HL-60 (cell line): ENCODE results near the gene BABAM2.

ENCODE experiments used
- DNase-seq, 2 experiments: peaks; one replicate each; pipeline ENCODE4 v3.0.0-alpha.2; 2010 to 2020; ENCODE audit warnings: low read depth in 1 of 2, low spot score in 1 of 2
- H3K27ac ChIP-seq: fragments of 250-450 bp; sonication (Bioruptor Pico); replicated peaks from 2 replicates; pipeline ENCODE4 v1.5.1; 2020; ENCODE audit warnings: mild to moderate bottlenecking, moderate library complexity
- H3K27me3 ChIP-seq: fragments of 250-450 bp; sonication (Bioruptor Pico); 2 replicates; pipeline ENCODE4 v1.5.1; 2021; ENCODE audit warnings: mild to moderate bottlenecking, moderate library complexity; ENCODE audit not compliant: insufficient read depth, poor library complexity, severe bottlenecking
- H3K4me3 ChIP-seq: replicated peaks from 2 replicates; pipeline ENCODE4 v1.5.1; 2011; ENCODE audit warnings: mild to moderate bottlenecking, control low read depth, low read length; ENCODE audit not compliant: insufficient read depth
- GABPA ChIP-seq: IDR thresholded peaks from 2 replicates; pipeline ENCODE4 v1.6.1; 2012; ENCODE audit warnings: low read depth
- POLR2AphosphoS5 ChIP-seq: IDR thresholded peaks from 2 replicates; pipeline ENCODE4 v1.6.1; 2012; ENCODE audit warnings: low read depth
- REST ChIP-seq: IDR thresholded peaks from 2 replicates; pipeline ENCODE4 v1.6.1; 2012; ENCODE audit warnings: low read depth; ENCODE audit not compliant: insufficient replicate concordance
- SPI1 ChIP-seq: IDR thresholded peaks from 2 replicates; pipeline ENCODE4 v1.6.1; 2012; ENCODE audit warnings: low read depth, mild to moderate bottlenecking, borderline replicate concordance
- TF ChIP-seq, protein P1 (sequence below): IDR thresholded peaks from one replicate; pipeline ENCODE4 v1.5.1; 2011; ENCODE audit warnings: low read length, control low read depth, inconsistent platforms; ENCODE audit not compliant: insufficient read depth

The BABAM2 gene

DNA sequence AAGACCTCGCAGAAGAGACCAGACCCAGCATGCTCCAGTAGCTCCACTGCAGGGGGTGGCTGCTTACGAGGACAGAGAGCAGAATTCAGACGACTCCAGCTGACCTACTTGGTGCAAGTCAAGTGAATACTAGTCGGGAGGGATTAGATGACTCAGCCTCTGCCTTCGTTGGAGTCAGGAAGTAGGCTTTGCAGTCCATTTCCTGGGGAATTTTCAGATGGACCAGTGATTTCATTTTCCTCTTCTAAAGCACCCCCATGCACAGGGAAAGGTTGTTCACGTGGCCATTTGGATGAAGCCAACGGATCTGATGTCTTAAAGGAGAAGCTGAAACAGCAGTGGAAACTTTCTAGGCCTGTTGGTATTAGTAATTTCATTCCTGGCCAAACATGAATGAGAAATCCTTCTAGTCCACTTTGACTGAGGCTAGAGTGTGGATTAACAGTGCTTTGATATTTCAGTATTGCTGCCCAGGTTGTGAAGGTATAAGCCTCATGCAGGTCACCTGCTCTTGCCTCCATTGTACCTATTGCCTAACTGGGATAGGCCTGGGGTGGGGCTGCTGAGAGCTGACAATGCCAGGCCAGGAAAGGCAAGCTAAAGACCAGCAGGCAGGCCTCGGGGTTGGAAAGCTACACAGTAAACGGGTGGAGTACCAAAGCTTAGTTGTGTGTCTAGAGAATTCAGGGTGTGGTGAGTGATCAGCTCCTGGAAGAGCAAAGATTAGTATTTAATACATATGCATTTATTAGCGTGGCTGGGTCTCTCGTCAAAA is 384.6 kb downstream of the BABAM2 start:
- Histone ChIP-seq H3K27me3 (no peaks in the 10 kb centered on the region), H3K27ac (no peak overlapping the region), H3K4me3 (no peak overlapping the region)
- DNase-seq = peak in 1 of 2 experiments; percentile 48
- no peak for TF ChIP-seq GABPA
- no peak for TF ChIP-seq POLR2AphosphoS5
- TF ChIP-seq, protein P1, sequence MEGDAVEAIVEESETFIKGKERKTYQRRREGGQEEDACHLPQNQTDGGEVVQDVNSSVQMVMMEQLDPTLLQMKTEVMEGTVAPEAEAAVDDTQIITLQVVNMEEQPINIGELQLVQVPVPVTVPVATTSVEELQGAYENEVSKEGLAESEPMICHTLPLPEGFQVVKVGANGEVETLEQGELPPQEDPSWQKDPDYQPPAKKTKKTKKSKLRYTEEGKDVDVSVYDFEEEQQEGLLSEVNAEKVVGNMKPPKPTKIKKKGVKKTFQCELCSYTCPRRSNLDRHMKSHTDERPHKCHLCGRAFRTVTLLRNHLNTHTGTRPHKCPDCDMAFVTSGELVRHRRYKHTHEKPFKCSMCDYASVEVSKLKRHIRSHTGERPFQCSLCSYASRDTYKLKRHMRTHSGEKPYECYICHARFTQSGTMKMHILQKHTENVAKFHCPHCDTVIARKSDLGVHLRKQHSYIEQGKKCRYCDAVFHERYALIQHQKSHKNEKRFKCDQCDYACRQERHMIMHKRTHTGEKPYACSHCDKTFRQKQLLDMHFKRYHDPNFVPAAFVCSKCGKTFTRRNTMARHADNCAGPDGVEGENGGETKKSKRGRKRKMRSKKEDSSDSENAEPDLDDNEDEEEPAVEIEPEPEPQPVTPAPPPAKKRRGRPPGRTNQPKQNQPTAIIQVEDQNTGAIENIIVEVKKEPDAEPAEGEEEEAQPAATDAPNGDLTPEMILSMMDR = no peak
- TF ChIP-seq SPI1 = no peak

DNA sequence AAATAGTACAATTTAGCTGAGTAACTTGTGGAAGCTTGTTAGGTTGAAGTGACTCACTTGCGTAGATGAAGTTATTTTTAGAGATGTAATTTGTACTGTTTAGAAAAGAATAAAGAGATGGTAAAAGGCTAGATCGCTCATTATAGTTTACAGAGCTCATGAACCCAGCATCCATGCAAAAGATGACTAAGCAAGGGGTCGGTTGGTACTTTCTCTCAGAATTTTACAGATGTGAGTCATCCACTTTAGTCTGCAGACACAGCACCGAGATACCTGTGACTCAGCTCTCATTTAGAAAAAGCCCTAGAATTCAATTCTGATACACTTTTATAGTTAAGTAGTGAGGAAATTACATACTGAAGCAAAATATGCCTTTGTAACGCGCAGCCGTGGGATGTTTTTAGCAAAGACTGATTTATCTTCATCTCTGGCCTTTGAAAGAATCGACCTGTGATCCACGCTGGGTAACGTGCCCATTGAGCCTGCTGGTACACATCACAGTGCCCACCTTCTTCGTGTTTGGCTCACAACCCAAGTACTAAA is 385.6 kb downstream of the BABAM2 start:
- Histone ChIP-seq H3K27me3 (no peaks in the 10 kb centered on the region), H3K27ac (no peak overlapping the region), H3K4me3 (no peak overlapping the region)
- DNase-seq = no peak
- TF ChIP-seq GABPA (no peak), POLR2AphosphoS5 (no peak), SPI1 (no peak), REST (no peak)

DNA sequence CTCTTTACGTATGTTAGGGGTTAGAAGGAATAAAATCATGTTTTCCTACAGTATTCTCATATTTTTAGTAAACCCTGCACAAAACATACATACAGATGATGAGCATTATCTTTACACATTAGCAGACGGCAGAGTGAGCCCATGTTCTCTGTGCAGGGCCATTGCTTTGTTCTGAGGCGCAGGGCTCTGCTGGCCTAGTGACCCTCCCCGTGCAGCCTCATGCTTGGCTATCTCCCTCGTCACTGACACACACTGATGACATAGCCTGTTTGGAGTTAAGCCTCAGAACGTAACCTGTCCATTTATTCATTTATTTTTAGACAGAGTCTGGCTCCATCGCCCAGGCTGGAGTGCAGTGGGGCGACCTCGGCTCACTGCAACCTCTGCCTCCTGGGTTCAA is 386.3 kb downstream of the BABAM2 start:
- Histone ChIP-seq H3K4me3 (no peak overlapping the region), H3K27me3 (no peaks in the 10 kb centered on the region), H3K27ac (no peak overlapping the region)
- TF ChIP-seq REST (no peak), GABPA (no peak), SPI1 (no peak), POLR2AphosphoS5 (no peak)
- TF ChIP-seq, protein P1 = no peak
- DNase-seq = no peak

DNA sequence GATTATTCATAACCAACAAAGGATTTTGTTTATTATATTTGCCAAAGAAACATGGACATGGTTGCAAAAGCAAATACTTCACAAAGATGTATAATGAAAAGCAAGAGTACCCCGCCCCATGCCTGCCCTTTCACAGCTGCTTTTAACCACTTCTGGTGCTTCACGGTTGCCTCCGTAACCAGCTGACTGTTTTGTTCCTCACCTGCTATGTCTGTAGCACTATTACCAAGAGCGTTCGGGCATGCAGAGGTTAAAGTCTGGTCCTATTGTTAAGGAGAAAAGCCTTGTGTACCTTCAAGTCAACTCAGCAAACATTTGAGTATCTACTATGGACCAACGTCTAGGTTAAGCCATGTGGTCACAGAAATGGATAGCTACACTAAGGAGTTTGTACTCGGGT is 386.9 kb downstream of the BABAM2 start:
- no peak overlapping the region for H3K27ac ChIP-seq
- DNase-seq = no peak
- TF ChIP-seq SPI1 = no peak
- TF ChIP-seq, protein P1 = no peak
- TF ChIP-seq GABPA = no peak
- H3K4me3 ChIP-seq = no peak overlapping the region
- no peaks in the 10 kb centered on the region for H3K27me3 ChIP-seq
